H1 (cell line): ENCODE measurements around the gene CPA1. TPM values are rescaled to one million over a fixed set of nuclear protein-coding genes. Genes with fewer than 3 reads are reported as not detected.

Experiments used
- CTCF ChIA-PET: fragments of 300-600 bp; sonication (Branson Sonifier 250); formaldehyde crosslinking; loops from one replicate; lab custom pipeline; 2021; ENCODE audit not compliant: partially characterized antibody; lab: Charles Lee
- POLR2A ChIA-PET: fragments of 300-600 bp; sonication (Branson Sonifier 250); formaldehyde crosslinking; loops from one replicate; lab custom pipeline; 2021; ENCODE audit warnings: inconsistent platforms; ENCODE audit not compliant: partially characterized antibody; lab: Charles Lee
- DNase-seq, 2 experiments: peaks; one replicate each; pipeline versions ENCODE4 v3.0.0 to v3.0.0-alpha.2; 2010 to 2022; ENCODE audit warnings: low spot score in 2 of 2, low read depth in 1 of 2, mixed read lengths in 1 of 2
- FAIRE-seq: peaks from 2 replicates; lab custom pipeline; 2011; peaks lifted over from hg19 to GRCh38; lab: Jason Lieb, UNC
- H2AFZ ChIP-seq: 2 replicates; pipeline ENCODE4 v1.8.1; 2012; ENCODE audit warnings: low read length, inconsistent platforms
- H2AK5ac ChIP-seq: 2 replicates; pipeline ENCODE4 v1.6.1; 2013; ENCODE audit warnings: low read depth, low read length
- H2BK120ac ChIP-seq: replicated peaks from 2 replicates; pipeline ENCODE3; 2013; ENCODE audit warnings: low read depth, low read length, inconsistent platforms
- H2BK12ac ChIP-seq: 2 replicates; pipeline ENCODE4 v1.6.1; 2013; ENCODE audit warnings: low read depth, low read length
- H2BK15ac ChIP-seq: 2 replicates; pipeline ENCODE4 v1.6.1; 2013; ENCODE audit warnings: low read length
- H2BK20ac ChIP-seq: 2 replicates; pipeline ENCODE4 v1.6.1; 2013; ENCODE audit warnings: low read length
- H2BK5ac ChIP-seq: 2 replicates; pipeline ENCODE4 v1.6.1; 2013; ENCODE audit warnings: low read depth, low read length
- H3K14ac ChIP-seq: 2 replicates; pipeline ENCODE4 v1.6.1; 2013; ENCODE audit warnings: inconsistent platforms; ENCODE audit not compliant: insufficient read length
- H3K18ac ChIP-seq: 2 replicates; pipeline ENCODE4 v1.6.1; 2013; ENCODE audit warnings: low read length; ENCODE audit errors: extremely low read depth
- H3K23ac ChIP-seq: 2 replicates; pipeline ENCODE4 v1.6.1; 2013; ENCODE audit warnings: inconsistent platforms; ENCODE audit not compliant: insufficient read length
- H3K23me2 ChIP-seq: 2 replicates; pipeline ENCODE4 v1.6.1; 2013; ENCODE audit warnings: low read depth, low read length
- H3K27ac ChIP-seq: 2 replicates; pipeline ENCODE4 v1.6.1; 2011; ENCODE audit warnings: low read depth, low read length, inconsistent platforms
- H3K27me3 ChIP-seq, 4 experiments: replicated peaks in 1 of 4; 1 replicate in 1 of 4; 2 replicates in 3 of 4; pipeline versions ENCODE4 v1.6.1 to v1.8.1; 2011 to 2013; ENCODE audit warnings: low read length in 3 of 4, mild to moderate bottlenecking in 3 of 4, inconsistent platforms in 2 of 4, mixed read lengths in 2 of 4, moderate library complexity in 1 of 4; ENCODE audit not compliant: control insufficient read depth in 3 of 4, insufficient read depth in 3 of 4; ENCODE audit errors: extremely low read depth in 1 of 4
- H3K36me3 ChIP-seq, 4 experiments: 2 replicates each; pipeline versions ENCODE4 v1.6.1 to v1.8.1; 2011 to 2013; ENCODE audit warnings: mild to moderate bottlenecking in 4 of 4, low read length in 3 of 4, moderate library complexity in 2 of 4, control low read depth in 1 of 4, inconsistent platforms in 1 of 4; ENCODE audit not compliant: insufficient read depth in 4 of 4, control insufficient read depth in 2 of 4
- H3K4ac ChIP-seq: replicated peaks from 2 replicates; pipeline ENCODE3; 2013; ENCODE audit warnings: low read length, low read depth, mixed read lengths, inconsistent platforms; ENCODE audit not compliant: insufficient read length
- H3K4me1 ChIP-seq, 4 experiments: replicated peaks in 1 of 4; 1 replicate in 1 of 4; 2 replicates in 3 of 4; pipeline versions ENCODE4 v1.6.1 to v1.8.1; 2011 to 2013; ENCODE audit warnings: low read length in 3 of 4, inconsistent platforms in 2 of 4, mixed read lengths in 1 of 4; ENCODE audit not compliant: insufficient read depth in 4 of 4, control insufficient read depth in 3 of 4
- H3K4me2 ChIP-seq, 2 experiments: 2 replicates each; pipeline versions ENCODE4 v1.6.1 to v1.8.1; 2011 to 2013; ENCODE audit warnings: low read depth in 2 of 2, low read length in 2 of 2, control low read depth in 1 of 2, inconsistent platforms in 1 of 2, mild to moderate bottlenecking in 1 of 2; ENCODE audit not compliant: insufficient read depth in 1 of 2
- H3K4me3 ChIP-seq, 4 experiments: fragments of 200-600, 300-600 bp in 1 of 4; sonication (generic), shearing (Covaris generic), sonication (Bioruptor Twin) in 1 of 4; 2 replicates each; pipeline versions ENCODE4 v1.5.1 to v1.8.1; 2011 to 2016; ENCODE audit warnings: low read length in 4 of 4, low read depth in 3 of 4, control low read depth in 2 of 4, inconsistent platforms in 2 of 4, mild to moderate bottlenecking in 2 of 4, mixed read lengths in 1 of 4, moderate library complexity in 1 of 4; ENCODE audit not compliant: insufficient read depth in 2 of 4; ENCODE audit errors: extremely low read depth in 1 of 4
- H3K56ac ChIP-seq: replicated peaks from 2 replicates; pipeline ENCODE3; 2013; ENCODE audit warnings: low read depth, mild to moderate bottlenecking, mixed read lengths, low read length, inconsistent platforms; ENCODE audit not compliant: insufficient read length
- H3K79me1 ChIP-seq: 2 replicates; pipeline ENCODE4 v1.6.1; 2013; ENCODE audit warnings: low read depth, low read length, control low read depth
- H3K79me2 ChIP-seq, 2 experiments: 2 replicates each; pipeline versions ENCODE4 v1.6.1 to v1.8.1; 2012 to 2013; ENCODE audit warnings: low read length in 2 of 2, mild to moderate bottlenecking in 2 of 2, inconsistent platforms in 1 of 2; ENCODE audit not compliant: insufficient read depth in 2 of 2, control insufficient read depth in 1 of 2
- H3K9ac ChIP-seq, 4 experiments: replicated peaks in 1 of 4; 1 replicate in 1 of 4; 2 replicates in 3 of 4; pipeline versions ENCODE4 v1.6.1 to v1.8.1; 2011 to 2013; ENCODE audit warnings: low read depth in 3 of 4, low read length in 3 of 4, control low read depth in 2 of 4, mild to moderate bottlenecking in 2 of 4, moderate library complexity in 2 of 4, inconsistent platforms in 1 of 4; ENCODE audit errors: extremely low read depth in 1 of 4
- H3K9me3 ChIP-seq, 2 experiments: 2 replicates each; pipeline versions ENCODE4 v1.6.1 to v1.8.1; 2012 to 2013; ENCODE audit warnings: mild to moderate bottlenecking in 2 of 2, moderate library complexity in 2 of 2, control low read depth in 1 of 2, inconsistent platforms in 1 of 2, low read depth in 1 of 2, low read length in 1 of 2, mixed read lengths in 1 of 2; ENCODE audit not compliant: insufficient read depth in 2 of 2
- H4K20me1 ChIP-seq, 2 experiments: replicated peaks in 1 of 2; 2 replicates each; pipeline versions ENCODE3 to v1.8.1; 2011 to 2013; ENCODE audit warnings: inconsistent platforms in 2 of 2, low read length in 2 of 2, mild to moderate bottlenecking in 1 of 2; ENCODE audit not compliant: insufficient read depth in 2 of 2, control insufficient read depth in 1 of 2
- H4K5ac ChIP-seq: 2 replicates; pipeline ENCODE4 v1.6.1; 2013; ENCODE audit warnings: low read length, low read depth, mixed read lengths, inconsistent platforms; ENCODE audit not compliant: insufficient read length
- H4K8ac ChIP-seq: 2 replicates; pipeline ENCODE4 v1.8.0; 2013; ENCODE audit warnings: mild to moderate bottlenecking, moderate library complexity, low read length, inconsistent platforms; ENCODE audit not compliant: insufficient read depth; ENCODE audit errors: extremely low read depth
- H4K91ac ChIP-seq: replicated peaks from 2 replicates; pipeline ENCODE3; 2013; ENCODE audit warnings: low read length, mixed read lengths, inconsistent platforms; ENCODE audit not compliant: insufficient read length
- ASH2L ChIP-seq: fragments of 200-600, 300-600 bp; sonication (generic); IDR thresholded peaks from one replicate; pipeline ENCODE4 v1.7.1; 2017; ENCODE audit warnings: low read length
- BACH1 ChIP-seq: IDR thresholded peaks from 2 replicates; pipeline ENCODE4 v1.6.1; 2012; ENCODE audit warnings: low read length, improper control_type of control experiment
- CREB1 ChIP-seq: IDR thresholded peaks from 2 replicates; pipeline ENCODE4 v1.6.1; 2012; ENCODE audit warnings: inconsistent platforms
- CTBP2 ChIP-seq: IDR thresholded peaks from 2 replicates; pipeline ENCODE4 v1.7.0; 2011; ENCODE audit warnings: borderline replicate concordance, mild to moderate bottlenecking, moderate library complexity, mixed read lengths, low read length; ENCODE audit not compliant: insufficient read depth, insufficient read length
- HDAC2 ChIP-seq, 2 experiments: fragments of 300-600 bp in 1 of 2; sonication (generic) in 1 of 2; IDR thresholded peaks; 2 replicates each; pipeline ENCODE4 v1.6.1; 2011 to 2012; ENCODE audit warnings: low read depth in 2 of 2, low read length in 2 of 2, mild to moderate bottlenecking in 2 of 2, moderate library complexity in 2 of 2, borderline replicate concordance in 1 of 2, inconsistent platforms in 1 of 2
- JUN ChIP-seq: IDR thresholded peaks from 2 replicates; pipeline ENCODE4 v1.6.1; 2011; ENCODE audit warnings: low read depth, mild to moderate bottlenecking, improper control_type of control experiment, low read length
- KDM1A ChIP-seq: fragments of 200-600, 300-600 bp; sonication (generic); IDR thresholded peaks from 2 replicates; pipeline ENCODE4 v1.7.1; 2016; ENCODE audit warnings: mild to moderate bottlenecking, low read length, borderline replicate concordance
- POLR2A ChIP-seq, 2 experiments: IDR thresholded peaks; 1 replicate in 1 of 2; 2 replicates in 1 of 2; pipeline ENCODE4 v1.6.1; 2011; ENCODE audit warnings: low read depth in 2 of 2, low read length in 2 of 2, mild to moderate bottlenecking in 2 of 2; ENCODE audit errors: control extremely low read depth in 1 of 2
- SIN3A ChIP-seq, 2 experiments: IDR thresholded peaks in 1 of 2; conservative IDR thresholded peaks in 1 of 2; 2 replicates each; pipeline ENCODE4 v1.6.1; 2011 to 2012; ENCODE audit warnings: low read length in 2 of 2, improper control_type of control experiment in 1 of 2, low read depth in 1 of 2, mild to moderate bottlenecking in 1 of 2
- SIX5 ChIP-seq: IDR thresholded peaks from 2 replicates; pipeline ENCODE4 v1.6.1; 2011; ENCODE audit warnings: mild to moderate bottlenecking, low read depth, low read length
- SP4 ChIP-seq: IDR thresholded peaks from 2 replicates; pipeline ENCODE4 v1.6.1; 2012; ENCODE audit warnings: low read length, inconsistent platforms
- TCF12 ChIP-seq: IDR thresholded peaks from 2 replicates; pipeline ENCODE4 v1.6.1; 2011; ENCODE audit warnings: low read depth, mild to moderate bottlenecking, low read length
- TEAD4 ChIP-seq: IDR thresholded peaks from 2 replicates; pipeline ENCODE4 v1.6.1; 2012; ENCODE audit warnings: low read depth, low read length, inconsistent platforms, mixed read lengths
- WGBS, 2 experiments: shearing (Covaris generic) in 1 of 2; methylation state at CpG; one replicate each; pipeline versions ENCODE4 v1.1.6 to v1.1.7; 2013 to 2015; ENCODE audit warnings: low lambda C conversion rate in 2 of 2, mixed read lengths in 2 of 2, inconsistent platforms in 1 of 2, low coverage in 1 of 2, missing lambda C conversion rate in 1 of 2; ENCODE audit not compliant: insufficient replicate concordance in 2 of 2, insufficient coverage in 1 of 2, insufficient read length in 1 of 2; ENCODE audit errors: extremely low coverage in 1 of 2, missing lambda C conversion rate in 1 of 2; 5-methylcytosine and 5-hydroxymethylcytosine counted together
- polyA plus RNA-seq, 7 experiments: library from polyadenylated mRNA; depleted of rRNA in 3 of 7; stranded (reverse) in 5 of 7; unstranded in 2 of 7; fragments of >200 nt in 5 of 7; fragments of 200-250 nt in 2 of 7; gene quantifications; 1 replicate in 5 of 7; 2 replicates in 1 of 7; 4 replicates in 1 of 7; pipeline versions ENCODE4 v1.2.1 to v1.2.3, GENCODE V29; 2011 to 2013; ENCODE audit warnings: missing spikeins in 2 of 7, mixed read lengths in 2 of 7
- total RNA-seq: library from RNA; stranded (reverse); fragmentation: NEBNext Ultra II Directional; extraction: Animal tissue kit (Norgen Biotek cat#: 25700); gene quantifications from 2 replicates; pipeline ENCODE4 v1.2.1, GENCODE V29; 2021

Gene CPA1
- total and polyA plus RNA-seq, 2 of the 8 experiments (the other 6 are each of a cell fraction or from before 2014, with no cell fraction given): not detected

DNA sequence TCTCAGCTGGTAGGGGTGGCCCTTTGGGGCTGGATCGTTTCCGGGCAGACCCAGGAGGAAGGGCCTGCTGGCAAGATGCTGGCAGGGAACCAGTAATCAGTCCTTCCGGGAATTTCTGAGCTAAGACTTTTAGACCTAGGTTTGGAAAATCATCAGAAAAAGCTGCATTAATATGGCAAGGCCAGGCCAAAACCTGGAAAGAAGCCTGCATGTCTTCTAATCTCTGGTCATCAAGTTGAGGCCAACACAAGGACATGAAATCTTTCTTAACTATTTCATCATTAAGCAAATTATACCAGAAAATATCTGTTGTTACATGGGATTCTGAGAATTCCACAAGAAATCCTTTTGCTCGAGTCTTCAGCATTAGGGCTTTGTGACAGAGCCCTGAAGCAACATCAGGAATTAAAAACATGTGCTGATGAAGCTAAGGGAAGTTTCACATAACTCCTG is 19.9 kb downstream of the CPA1 start:
- H2AFZ ChIP-seq: no peak overlapping the region
- no peaks in the 10 kb centered on the region for H3K36me3 ChIP-seq
- no peak overlapping the region for H3K23ac ChIP-seq
- H3K23me2 ChIP-seq: no peaks in the 10 kb centered on the region
- no peak overlapping the region for H2AK5ac ChIP-seq
- H3K27me3 ChIP-seq: no peaks in the 10 kb centered on the region
- H3K4me3 ChIP-seq: no peak overlapping the region
- H2BK120ac ChIP-seq: no peak overlapping the region
- no peak overlapping the region for H4K8ac ChIP-seq
- H2BK5ac ChIP-seq: no peak overlapping the region
- H2BK12ac ChIP-seq: no peak overlapping the region
- DNase-seq (no peak), FAIRE-seq (no peak)
- H3K18ac ChIP-seq: no peak overlapping the region
- ChIA-PET POLR2A (no interaction called here), CTCF (interaction anchor here (0.7 to 1.2 kb wide), 2 partner anchors 12 to 19 kb away, joined by 3 read pairs; no protein-coding TSS in a partner anchor)
- H2BK15ac ChIP-seq: no peak overlapping the region
- H3K4me1 ChIP-seq: no peaks in the 10 kb centered on the region
- no peak overlapping the region for H4K5ac ChIP-seq
- H3K56ac ChIP-seq: no peak overlapping the region
- no peaks in the 10 kb centered on the region for H3K79me2 ChIP-seq
- H3K9ac ChIP-seq: no peak overlapping the region
- H3K4ac ChIP-seq: no peak overlapping the region
- H3K14ac ChIP-seq: no peak overlapping the region
- no peak overlapping the region for H3K27ac ChIP-seq
- H4K20me1 ChIP-seq: no peaks in the 10 kb centered on the region
- H3K9me3 ChIP-seq: no peaks in the 10 kb centered on the region
- no peak overlapping the region for H4K91ac ChIP-seq
- no peak overlapping the region for H2BK20ac ChIP-seq
- WGBS, 2 experiments: 87% methylated on average over 4 of the region's 4 CpGs; no CpG with 5 or more reads in 1 of the 2 experiments
- no peaks in the 10 kb centered on the region for H3K79me1 ChIP-seq
- H3K4me2 ChIP-seq: no peak overlapping the region
- TF ChIP-seq SIX5: no peak
- TF ChIP-seq TCF12: no peak
- TF ChIP-seq SIN3A (conservative IDR thresholded peaks at IDR 0.05 in 1 of 2, IDR thresholded peaks at IDR 0.05 in 1 of 2; ENCODE audit: low read depth in 1 of 2, low read length in 2 of 2): no peak
- TF ChIP-seq TEAD4: no peak
- TF ChIP-seq POLR2A (IDR thresholded peaks at IDR 0.05; ENCODE audit: control extremely low read depth in 1 of 2, low read depth in 2 of 2, low read length in 2 of 2): no peak
- TF ChIP-seq CREB1: no peak
- TF ChIP-seq SP4: no peak
- TF ChIP-seq JUN: no peak
- no peak for TF ChIP-seq ASH2L
- TF ChIP-seq HDAC2 (IDR thresholded peaks at IDR 0.05; ENCODE audit: borderline replicate concordance in 1 of 2, low read depth in 2 of 2, low read length in 2 of 2): no peak
- TF ChIP-seq KDM1A: no peak
- TF ChIP-seq CTBP2: no peak
- TF ChIP-seq BACH1: no peak
